ENCODE data around the gene ERCC1. TPM values are rescaled to one million over a fixed set of nuclear protein-coding genes. Genes with fewer than 3 reads are reported as not detected.

ERCC1 gene
- polyA plus RNA-seq, 2 of the 4 experiments (the other 2 are of a cell fraction) = 81.7 to 93.0 TPM

GRCh38 chr19:45391871-45392665, 31.6 kb downstream of the ERCC1 start:
- POLR2A ChIA-PET = no interaction called here
- peak in 1 of 2 experiments; percentile 14; a peak in 2 of 6 replicates for ATAC-seq
- CTCF ChIA-PET = interaction anchor here (0.6 to 6.4 kb wide), 4 partner anchors 10 to 560 kb away, joined by 3 to 94 read pairs (median 4); partner anchors contain the start of gene PPP1R13L

GRCh38 chr19:45391346-45391745, 32.4 kb downstream of the ERCC1 start:
- ChIA-PET CTCF (interaction anchor here (0.6 to 6.4 kb wide), 4 partner anchors 11 to 560 kb away, joined by 3 to 94 read pairs (median 4); partner anchors contain the start of gene PPP1R13L), POLR2A (interaction anchor here (0.5 kb wide), 1 partner anchor 34 kb away, joined by 3 read pairs; no protein-coding TSS in a partner anchor)
- ATAC-seq (peak; percentile 94 to 96), DNase-seq (ENCODE audit: low read depth in 1 of 2, low spot score in 1 of 2) (peak in 1 of 2 experiments; percentile 62), FAIRE-seq (peak; percentile 46)
- Histone ChIP-seq H3K4me3 (no peak overlapping the region), H3K9me3 (no peaks in the 10 kb centered on the region), H3K4me2 (no peak overlapping the region), H3K4me1 (no peaks in the 10 kb centered on the region), H3K27ac (0 out of 6 replicates have a peak overlapping the region, but pooled peaks of 1 of the 2 experiments have one; percentile 29)
- no peak for TF ChIP-seq EHMT2 (IDR thresholded peaks at IDR 0.05; ENCODE audit: low read depth)
- TF ChIP-seq ZFP36 (IDR thresholded peaks at IDR 0.05; ENCODE audit: borderline replicate concordance, partially characterized antibody) = no peak
- TF ChIP-seq POLR2AphosphoS2 (conservative IDR thresholded peaks at IDR 0.05; ENCODE audit: low read length) = 0 out of 2 replicates have a peak, but pooled peaks have one; percentile 54
- TF ChIP-seq USF2 (IDR thresholded peaks at IDR 0.05) = no peak
- 72% methylated on average over 3 of the region's 3 CpGs for WGBS (ENCODE audit: missing lambda C conversion rate)

More at GRCh38 chr19:45391871-45392665, 31.6 kb downstream of the ERCC1 start:
- Histone ChIP-seq H3K4me2 (no peak overlapping the region), H3K4me3 (no peak overlapping the region), H3K27ac (0 out of 6 replicates have a peak overlapping the region, but pooled peaks of 1 of the 2 experiments have one; percentile 29), H3K4me1 (no peaks in the 10 kb centered on the region), H3K9me3 (no peaks in the 10 kb centered on the region)
- TF ChIP-seq RFX5 (IDR thresholded peaks at IDR 0.05) (no peak), ATOH8 (CRISPR knock-in tag; IDR thresholded peaks at IDR 0.05; ENCODE audit: low read depth) (no peak), NPAS2 (CRISPR knock-in tag; IDR thresholded peaks at IDR 0.05; ENCODE audit: borderline replicate concordance) (no peak), CHD2 (IDR thresholded peaks at IDR 0.05; ENCODE audit: low read length, partially characterized antibody) (no peak), KDM1A (IDR thresholded peaks at IDR 0.05; ENCODE audit: low read depth) (0 out of 2 replicates have a peak, but pooled peaks have one; percentile 65), E2F6 (IDR thresholded peaks at IDR 0.05; ENCODE audit: borderline replicate concordance, low read depth) (no peak), POLR2A (IDR thresholded peaks at IDR 0.05; ENCODE audit: low read length) (no peak), NR3C1 (IDR thresholded peaks at IDR 0.05) (no peak), HDAC2 (IDR thresholded peaks at IDR 0.05) (no peak), ELK1 (IDR thresholded peaks at IDR 0.05; ENCODE audit: low read depth, low read length) (no peak), FOXS1 (CRISPR knock-in tag; IDR thresholded peaks at IDR 0.05) (no peak), SREBF2 (IDR thresholded peaks at IDR 0.05) (no peak), CHD4 (IDR thresholded peaks at IDR 0.05; ENCODE audit: borderline replicate concordance) (no peak), ZC3H11A (IDR thresholded peaks at IDR 0.05) (no peak), MAX (IDR thresholded peaks at IDR 0.05) (no peak), ZFP36 (IDR thresholded peaks at IDR 0.05; ENCODE audit: borderline replicate concordance, partially characterized antibody) (peak; percentile 80), RAD21 (conservative IDR thresholded peaks at IDR 0.05 in 1 of 2, IDR thresholded peaks at IDR 0.05 in 1 of 2) (no peak)
- WGBS (ENCODE audit: missing lambda C conversion rate) = 88% methylated on average over 21 of the region's 21 CpGs
- FAIRE-seq (no peak), DNase-seq (ENCODE audit: low read depth in 1 of 2, low spot score in 1 of 2) (no peak)

Measured in A549 (cell line).